ENCODE measurements around the gene MCU. TPM values are rescaled to one million over a fixed set of nuclear protein-coding genes. Genes with fewer than 3 reads are reported as not detected.
"Not testable (repeated sequence)": the region's sequence is repeated elsewhere in the genome, so short reads cannot be mapped to it uniquely, and the experiment has no call there.

The MCU gene
- total and polyA plus RNA-seq, 2 donors (not counting 1 experiment from before 2014, with no cell fraction given): 40.5 to 77.1 TPM

DNA sequence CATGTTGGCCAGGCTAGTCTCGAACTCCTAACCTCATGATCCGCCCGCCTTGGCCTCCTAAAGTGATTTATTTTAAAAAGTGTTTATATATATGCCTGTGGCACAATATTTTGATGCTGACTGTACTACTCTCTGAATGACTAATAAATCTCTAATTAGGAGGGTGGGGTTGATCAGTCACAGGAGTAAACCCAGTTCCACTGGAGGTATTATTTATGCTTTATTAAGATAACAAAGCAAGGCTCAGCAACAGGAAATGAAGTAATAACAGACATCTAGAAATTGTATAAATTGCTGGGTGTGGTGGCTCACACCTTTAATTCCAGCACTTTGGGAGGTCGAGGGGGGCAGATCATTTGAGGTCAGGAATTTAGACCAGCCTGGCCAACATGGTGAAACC lies 26.0 kb upstream of the MCU start:
- Histone ChIP-seq H3K36me3 (ENCODE audit: control insufficient read depth, insufficient read depth, low read length) (no peaks in the 10 kb centered on the region), H3K9me3 (ENCODE audit: control insufficient read depth, insufficient read depth, low read depth, low read length) (no peaks in the 10 kb centered on the region), H2AFZ (ENCODE audit: low read length) (no peak overlapping the region), H3K4me2 (ENCODE audit: extremely low read depth, insufficient read depth, low read length) (no peak overlapping the region), H3K4me1 (ENCODE audit: control insufficient read depth, extremely low read depth, insufficient read depth, low read length) (no peaks in the 10 kb centered on the region), H3K9ac (ENCODE audit: insufficient read depth, low read length) (no peak overlapping the region), H3K27me3 (ENCODE audit: control insufficient read depth, insufficient read depth, low read length) (no peaks in the 10 kb centered on the region), H4K20me1 (ENCODE audit: control insufficient read depth, extremely low read depth, insufficient read depth, low read length) (no peaks in the 10 kb centered on the region), H3K27ac (ENCODE audit: insufficient read depth, low read length) (no peak overlapping the region), H3K4me3 (replicated peaks in 1 of 4; ENCODE audit: control extremely low read depth in 1 of 4, insufficient read depth in 1 of 4, low read depth in 3 of 4, low read length in 4 of 4) (no peak overlapping the region), H3K79me2 (ENCODE audit: control insufficient read depth, insufficient read depth, low read length) (no peaks in the 10 kb centered on the region)
- no peak for TF ChIP-seq EZH2 (IDR thresholded peaks at IDR 0.05; ENCODE audit: low read length, missing control alignments)
- TF ChIP-seq, protein P1, sequence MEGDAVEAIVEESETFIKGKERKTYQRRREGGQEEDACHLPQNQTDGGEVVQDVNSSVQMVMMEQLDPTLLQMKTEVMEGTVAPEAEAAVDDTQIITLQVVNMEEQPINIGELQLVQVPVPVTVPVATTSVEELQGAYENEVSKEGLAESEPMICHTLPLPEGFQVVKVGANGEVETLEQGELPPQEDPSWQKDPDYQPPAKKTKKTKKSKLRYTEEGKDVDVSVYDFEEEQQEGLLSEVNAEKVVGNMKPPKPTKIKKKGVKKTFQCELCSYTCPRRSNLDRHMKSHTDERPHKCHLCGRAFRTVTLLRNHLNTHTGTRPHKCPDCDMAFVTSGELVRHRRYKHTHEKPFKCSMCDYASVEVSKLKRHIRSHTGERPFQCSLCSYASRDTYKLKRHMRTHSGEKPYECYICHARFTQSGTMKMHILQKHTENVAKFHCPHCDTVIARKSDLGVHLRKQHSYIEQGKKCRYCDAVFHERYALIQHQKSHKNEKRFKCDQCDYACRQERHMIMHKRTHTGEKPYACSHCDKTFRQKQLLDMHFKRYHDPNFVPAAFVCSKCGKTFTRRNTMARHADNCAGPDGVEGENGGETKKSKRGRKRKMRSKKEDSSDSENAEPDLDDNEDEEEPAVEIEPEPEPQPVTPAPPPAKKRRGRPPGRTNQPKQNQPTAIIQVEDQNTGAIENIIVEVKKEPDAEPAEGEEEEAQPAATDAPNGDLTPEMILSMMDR (conservative IDR thresholded peaks at IDR 0.05 in 1 of 2, IDR thresholded peaks at IDR 0.05 in 1 of 2; ENCODE audit: low read depth in 1 of 2, low read length in 2 of 2): no peak
- DNase-seq (ENCODE audit: low read depth in 2 of 2): peak; percentile 38 to 42

GRCh38 chr10:72667207-72667864 lies 24.6 kb upstream of the MCU start:
- Histone ChIP-seq H3K9ac (ENCODE audit: insufficient read depth, low read length) (no peak overlapping the region), H3K79me2 (ENCODE audit: control insufficient read depth, insufficient read depth, low read length) (no peaks in the 10 kb centered on the region), H3K27me3 (ENCODE audit: control insufficient read depth, insufficient read depth, low read length) (no peaks in the 10 kb centered on the region), H2AFZ (ENCODE audit: low read length) (no peak overlapping the region), H4K20me1 (ENCODE audit: control insufficient read depth, extremely low read depth, insufficient read depth, low read length) (no peaks in the 10 kb centered on the region), H3K27ac (ENCODE audit: insufficient read depth, low read length) (no peak overlapping the region), H3K9me3 (ENCODE audit: control insufficient read depth, insufficient read depth, low read depth, low read length) (no peaks in the 10 kb centered on the region), H3K4me3 (replicated peaks in 1 of 4; ENCODE audit: control extremely low read depth in 1 of 4, insufficient read depth in 1 of 4, low read depth in 3 of 4, low read length in 4 of 4) (no peak overlapping the region), H3K36me3 (ENCODE audit: control insufficient read depth, insufficient read depth, low read length) (no peaks in the 10 kb centered on the region), H3K4me2 (ENCODE audit: extremely low read depth, insufficient read depth, low read length) (no peak overlapping the region), H3K4me1 (ENCODE audit: control insufficient read depth, extremely low read depth, insufficient read depth, low read length) (no peaks in the 10 kb centered on the region)
- DNase-seq (ENCODE audit: low read depth in 2 of 2): no peak
- TF ChIP-seq, protein P1 (conservative IDR thresholded peaks at IDR 0.05 in 1 of 2, IDR thresholded peaks at IDR 0.05 in 1 of 2; ENCODE audit: low read depth in 1 of 2, low read length in 2 of 2): no peak
- TF ChIP-seq EZH2 (IDR thresholded peaks at IDR 0.05; ENCODE audit: low read length, missing control alignments): no peak

- no peak overlapping the region for H3K4me2 ChIP-seq (ENCODE audit: extremely low read depth, insufficient read depth, low read length)
These were observed 18.7 kb upstream of the MCU start for GRCh38 chr10:72673280-72673679.

DNA sequence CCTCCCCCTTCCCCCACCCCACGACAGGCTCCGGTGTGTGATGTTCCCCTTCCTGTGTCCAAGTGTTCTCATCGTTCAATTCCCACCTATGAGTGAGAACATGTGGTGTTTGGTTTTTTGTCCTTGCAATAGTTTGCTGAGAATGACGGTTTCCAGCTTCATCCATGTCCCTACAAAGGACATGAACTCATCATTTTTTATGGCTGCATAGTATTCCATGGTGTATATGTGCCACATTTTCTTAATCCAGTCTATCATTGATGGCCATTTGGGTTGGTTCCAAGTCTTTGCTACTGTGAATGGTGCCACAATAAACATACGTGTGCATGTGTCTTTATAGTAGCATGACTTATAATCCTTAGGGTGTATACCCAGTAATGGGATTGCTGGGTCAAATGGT lies 17.8 kb upstream of the MCU start:
- not testable (repeated sequence) for H3K27me3 ChIP-seq (ENCODE audit: control insufficient read depth, insufficient read depth, low read length); H3K4me2 ChIP-seq (ENCODE audit: extremely low read depth, insufficient read depth, low read length); H3K4me1 ChIP-seq (ENCODE audit: control insufficient read depth, extremely low read depth, insufficient read depth, low read length)

More at GRCh38 chr10:72673280-72673679, 18.7 kb upstream of the MCU start:
- H3K27me3 ChIP-seq (ENCODE audit: control insufficient read depth, insufficient read depth, low read length): no peaks in the 10 kb centered on the region
- TF ChIP-seq, protein P1 (conservative IDR thresholded peaks at IDR 0.05 in 1 of 2, IDR thresholded peaks at IDR 0.05 in 1 of 2; ENCODE audit: low read depth in 1 of 2, low read length in 2 of 2): no peak
- TF ChIP-seq EZH2 (IDR thresholded peaks at IDR 0.05; ENCODE audit: low read length, missing control alignments): no peak
- no peaks in the 10 kb centered on the region for H3K4me1 ChIP-seq (ENCODE audit: control insufficient read depth, extremely low read depth, insufficient read depth, low read length)
- no peak for DNase-seq (ENCODE audit: low read depth in 2 of 2)
- H2AFZ ChIP-seq (ENCODE audit: low read length): no peak overlapping the region
- H3K4me3 ChIP-seq (replicated peaks in 1 of 4; ENCODE audit: control extremely low read depth in 1 of 4, insufficient read depth in 1 of 4, low read depth in 3 of 4, low read length in 4 of 4): no peak overlapping the region
- H3K27ac ChIP-seq (ENCODE audit: insufficient read depth, low read length): no peak overlapping the region
- H3K9me3 ChIP-seq (ENCODE audit: control insufficient read depth, insufficient read depth, low read depth, low read length): no peaks in the 10 kb centered on the region
- no peaks in the 10 kb centered on the region for H3K36me3 ChIP-seq (ENCODE audit: control insufficient read depth, insufficient read depth, low read length)
- H3K79me2 ChIP-seq (ENCODE audit: control insufficient read depth, insufficient read depth, low read length): no peaks in the 10 kb centered on the region
- H3K9ac ChIP-seq (ENCODE audit: insufficient read depth, low read length): no peak overlapping the region
- no peaks in the 10 kb centered on the region for H4K20me1 ChIP-seq (ENCODE audit: control insufficient read depth, extremely low read depth, insufficient read depth, low read length)

More for the DNA sequence above, 17.8 kb upstream of the MCU start:
- H4K20me1 ChIP-seq (ENCODE audit: control insufficient read depth, extremely low read depth, insufficient read depth, low read length); H2AFZ ChIP-seq (ENCODE audit: low read length); DNase-seq (ENCODE audit: low read depth in 2 of 2); H3K9me3 ChIP-seq (ENCODE audit: control insufficient read depth, insufficient read depth, low read depth, low read length); H3K9ac ChIP-seq (ENCODE audit: insufficient read depth, low read length); H3K79me2 ChIP-seq (ENCODE audit: control insufficient read depth, insufficient read depth, low read length); H3K36me3 ChIP-seq (ENCODE audit: control insufficient read depth, insufficient read depth, low read length); H3K27ac ChIP-seq (ENCODE audit: insufficient read depth, low read length); H3K4me3 ChIP-seq (replicated peaks in 1 of 4; ENCODE audit: control extremely low read depth in 1 of 4, insufficient read depth in 1 of 4, low read depth in 3 of 4, low read length in 4 of 4): not testable (repeated sequence)

Data from fibroblast of lung (primary cell).